Left ventricle myocardium inferior (tissue), 1 donor: ENCODE data around the gene CLASP2. TPM values are rescaled to one million over a fixed set of nuclear protein-coding genes. Genes with fewer than 3 reads are reported as not detected.
A peak's percentile ranks its signal among the peaks of the same experiment; 100 is the strongest.

ENCODE experiments used
- DNase-seq: peaks from one replicate; pipeline ENCODE4 v3.0.0-alpha.2; 2020
- H3K27ac ChIP-seq: fragments of 200-600 bp; replicated peaks from 2 replicates; pipeline ENCODE4 v1.8.0; 2021
- H3K27me3 ChIP-seq: fragments of 200-600 bp; 2 replicates; pipeline ENCODE4 v1.8.0; 2021; ENCODE audit warnings: low read depth
- H3K36me3 ChIP-seq: fragments of 200-600 bp; 2 replicates; pipeline ENCODE4 v1.8.0; 2021
- H3K4me1 ChIP-seq: fragments of 200-600 bp; 2 replicates; pipeline ENCODE4 v1.8.0; 2021
- H3K4me3 ChIP-seq: fragments of 200-600 bp; 2 replicates; pipeline ENCODE4 v1.8.0; 2021; ENCODE audit warnings: mild to moderate bottlenecking, moderate library complexity
- H3K9me3 ChIP-seq: fragments of 200-600 bp; replicated peaks from 2 replicates; pipeline ENCODE4 v1.8.0; 2021
- CTCF ChIP-seq: fragments of 200-600 bp; IDR thresholded peaks from 2 replicates; pipeline ENCODE4 v1.8.0; 2021; ENCODE audit warnings: antibody characterized with exemption, mild to moderate bottlenecking, borderline replicate concordance
- intact Hi-C: fragments of 100-400 bp; cut with micrococcal nuclease; formaldehyde crosslinking; loops from one replicate; pipeline ENCODE4 v1.11.0; 2022
- total RNA-seq: library from RNA; stranded (reverse); fragmentation: NEBNext Ultra II Directional; extraction: Animal tissue kit (Norgen Biotek cat#: 25700); gene quantifications from one replicate; pipeline ENCODE4 v1.2.1, GENCODE V29; 2021
- donor health status: DM: no; HTN: yes; CAD: no; lungs with severe emphysema.

CLASP2 gene
- total RNA-seq, 1 donor from 2014 or later = 75.0 TPM

GRCh38 chr3:33639889-33640288, 78.2 kb downstream of the CLASP2 start:
- no peak for DNase-seq
- no peaks in the 10 kb centered on the region for H3K27me3 ChIP-seq
- intact Hi-C loops = loop anchor here (5.0 kb wide), 1 partner anchor 147 kb away; no protein-coding TSS in a partner anchor
- H3K4me1 ChIP-seq = peaks cover 20% of the 10 kb centered on the region
- H3K27ac ChIP-seq = no peak overlapping the region
- H3K4me3 ChIP-seq = no peak overlapping the region
- H3K36me3 ChIP-seq = peaks cover 8% of the 10 kb centered on the region
- TF ChIP-seq CTCF = no peak
- H3K9me3 ChIP-seq = no peaks in the 10 kb centered on the region

GRCh38 chr3:33637482-33637881, 80.6 kb downstream of the CLASP2 start:
- intact Hi-C loops = loop anchor here (5.0 kb wide), 1 partner anchor 150 kb away; no protein-coding TSS in a partner anchor
- no peak for DNase-seq
- H3K27me3 ChIP-seq = no peaks in the 10 kb centered on the region
- no peak overlapping the region for H3K27ac ChIP-seq
- no peaks in the 10 kb centered on the region for H3K9me3 ChIP-seq
- H3K4me1 ChIP-seq = peaks cover 10% of the 10 kb centered on the region
- no peak for TF ChIP-seq CTCF
- H3K36me3 ChIP-seq = peaks cover 4% of the 10 kb centered on the region
- H3K4me3 ChIP-seq = no peak overlapping the region

GRCh38 chr3:33636125-33636850, 81.8 kb downstream of the CLASP2 start:
- TF ChIP-seq CTCF = peak; percentile 72
- Histone ChIP-seq H3K4me1 (peaks cover 10% of the 10 kb centered on the region), H3K36me3 (peaks cover 13% of the 10 kb centered on the region), H3K27me3 (no peaks in the 10 kb centered on the region), H3K4me3 (no peak overlapping the region), H3K9me3 (no peaks in the 10 kb centered on the region), H3K27ac (no peak overlapping the region)
- intact Hi-C loops = loop anchor here (5.0 kb wide), 1 partner anchor 151 kb away; no protein-coding TSS in a partner anchor
- DNase-seq = no peak

DNA sequence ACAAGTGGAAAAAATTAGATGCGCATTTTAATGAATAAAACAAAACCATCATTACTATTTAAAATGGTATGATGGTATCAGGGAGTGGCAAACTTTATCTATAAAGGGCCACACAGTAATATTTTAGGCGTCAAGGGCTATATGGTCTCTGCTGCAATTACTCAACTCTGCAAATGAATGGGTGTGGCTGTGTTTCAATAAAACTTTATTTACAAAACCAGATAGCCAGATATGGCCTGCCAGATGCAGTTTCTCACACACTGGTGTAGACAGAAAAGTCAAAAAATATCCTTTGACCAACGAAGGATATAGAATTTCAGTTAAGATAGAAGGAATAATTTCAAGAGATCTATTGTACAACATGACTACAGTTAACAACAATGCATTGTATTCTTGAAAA, 83.8 kb downstream of the CLASP2 start:
- Histone ChIP-seq H3K9me3 (no peaks in the 10 kb centered on the region), H3K27me3 (no peaks in the 10 kb centered on the region), H3K4me3 (no peak overlapping the region), H3K4me1 (peaks cover 10% of the 10 kb centered on the region), H3K36me3 (peaks cover 24% of the 10 kb centered on the region), H3K27ac (no peak overlapping the region)
- no peak for TF ChIP-seq CTCF
- DNase-seq = no peak
- intact Hi-C loops = no loop called here

DNA sequence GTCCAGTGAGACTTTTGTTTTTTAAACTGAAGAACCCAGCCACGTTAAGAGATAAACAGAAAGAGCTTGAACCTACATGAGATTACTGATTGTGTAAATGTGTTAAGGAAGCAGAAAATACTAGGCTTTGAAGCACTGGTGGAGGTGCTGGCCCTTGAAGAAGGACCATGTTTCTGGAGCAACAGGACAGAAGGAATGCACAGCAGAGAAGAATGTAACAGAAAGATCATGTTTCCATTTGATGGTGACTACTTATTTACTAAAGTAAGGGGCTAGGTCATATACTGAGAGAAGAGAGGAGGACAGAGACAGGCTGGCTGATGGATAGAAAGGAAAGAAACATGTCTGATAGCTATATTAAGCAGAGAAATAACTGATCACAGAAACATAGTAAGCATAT, 88.8 kb downstream of the CLASP2 start:
- H3K36me3 ChIP-seq = peaks cover 42% of the 10 kb centered on the region
- DNase-seq = no peak
- intact Hi-C loops = no loop called here
- H3K4me1 ChIP-seq = no peaks in the 10 kb centered on the region
- no peak for TF ChIP-seq CTCF
- H3K27me3 ChIP-seq = no peaks in the 10 kb centered on the region
- H3K4me3 ChIP-seq = no peak overlapping the region
- H3K9me3 ChIP-seq = no peaks in the 10 kb centered on the region
- no peak overlapping the region for H3K27ac ChIP-seq
